NCI-H2107 treated with DMSO at 0.1 percent for 48 hours (cell line): ENCODE results near the gene SPHK1.
"Not testable (repeated sequence)": the region's sequence is repeated elsewhere in the genome, so short reads cannot be mapped to it uniquely, and the experiment has no call there.

ENCODE experiments used
- DNase-seq: peaks from one replicate; lab custom pipeline; 2025; ENCODE audit not compliant: unreplicated experiment; lab: John Stamatoyannopoulos, UW

SPHK1 gene

GRCh38 chr17:76384222-76384986 lies at the start of gene SPHK1:
Gene SPHK1, plus strand, starts transcription at chr17:76384609. Its CDS starts 1,036 bp downstream, at chr17:76385645.
- no peak for DNase-seq

DNA sequence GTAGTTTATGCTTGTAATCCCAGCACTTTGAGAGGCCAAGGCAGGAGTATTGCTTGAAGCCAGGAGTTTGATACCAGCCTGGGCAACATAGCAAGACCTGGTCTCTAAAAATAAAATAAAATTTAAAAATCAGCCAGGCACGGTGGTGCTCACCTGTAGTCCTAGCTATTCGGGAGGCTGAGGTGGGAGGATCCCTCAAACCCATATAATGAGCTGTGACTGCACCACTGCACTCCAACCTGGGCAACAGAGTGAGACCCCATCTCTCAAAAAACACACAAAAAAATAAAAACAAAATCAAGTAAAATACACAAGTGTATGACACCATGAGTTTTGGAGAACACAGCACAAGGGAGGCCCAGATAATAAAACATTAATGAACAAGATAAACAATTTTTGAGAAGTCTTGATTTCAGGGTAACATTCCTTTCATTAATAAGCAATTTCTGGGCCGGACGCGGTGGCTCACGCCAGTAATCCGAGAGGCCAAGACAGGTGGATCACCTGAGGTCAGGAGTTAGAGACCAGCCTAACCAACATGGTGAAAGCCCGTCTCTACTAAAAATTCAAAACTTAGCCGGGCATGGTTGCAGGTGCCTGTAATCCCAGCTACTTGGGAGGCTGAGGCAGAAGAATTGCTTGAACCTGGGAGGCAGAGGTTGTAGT lies 48.6 kb upstream of the SPHK1 start:
- DNase-seq: no peak

GRCh38 chr17:76336756-76337412 lies 47.5 kb upstream of the SPHK1 start:
- DNase-seq: no peak

DNA sequence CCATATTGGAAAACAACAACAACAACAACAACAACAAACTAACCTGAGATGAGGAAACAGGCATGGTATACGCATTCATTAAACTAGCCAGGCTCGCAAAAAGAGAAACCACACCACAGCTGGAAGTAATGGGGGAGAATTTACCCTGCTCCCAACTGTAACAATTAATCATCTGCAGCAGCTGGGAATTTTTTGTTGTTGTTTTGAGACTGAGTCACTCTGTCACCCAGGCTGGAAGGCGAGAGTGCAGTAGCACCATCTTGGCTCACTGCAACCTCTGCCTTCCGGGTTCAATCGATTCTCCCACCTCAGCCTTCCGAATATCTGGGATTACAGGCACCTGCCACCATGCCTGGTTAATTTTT lies 47.0 kb upstream of the SPHK1 start:
- DNase-seq: no peak

GRCh38 chr17:76341301-76341700 lies 43.1 kb upstream of the SPHK1 start:
- DNase-seq: no peak

DNA sequence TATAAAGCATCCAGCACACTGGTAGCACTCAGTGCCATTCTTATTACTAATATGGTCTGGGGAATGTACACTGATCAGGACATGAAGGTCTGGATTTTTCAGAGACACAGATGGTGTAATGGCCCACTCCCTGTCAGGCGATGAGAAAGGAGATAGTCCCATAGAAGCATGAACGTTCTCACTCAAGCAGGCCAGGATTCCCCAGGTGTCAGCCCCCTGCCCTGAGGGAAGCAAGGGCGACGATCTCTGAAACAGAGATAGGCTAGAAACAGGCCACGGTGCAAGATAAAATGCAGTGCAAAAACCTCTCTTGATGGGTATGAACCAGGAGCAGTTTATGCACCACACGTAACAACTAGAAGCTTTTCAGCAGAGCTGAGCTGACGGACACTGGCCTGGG lies 41.3 kb upstream of the SPHK1 start:
- DNase-seq: no peak

DNA sequence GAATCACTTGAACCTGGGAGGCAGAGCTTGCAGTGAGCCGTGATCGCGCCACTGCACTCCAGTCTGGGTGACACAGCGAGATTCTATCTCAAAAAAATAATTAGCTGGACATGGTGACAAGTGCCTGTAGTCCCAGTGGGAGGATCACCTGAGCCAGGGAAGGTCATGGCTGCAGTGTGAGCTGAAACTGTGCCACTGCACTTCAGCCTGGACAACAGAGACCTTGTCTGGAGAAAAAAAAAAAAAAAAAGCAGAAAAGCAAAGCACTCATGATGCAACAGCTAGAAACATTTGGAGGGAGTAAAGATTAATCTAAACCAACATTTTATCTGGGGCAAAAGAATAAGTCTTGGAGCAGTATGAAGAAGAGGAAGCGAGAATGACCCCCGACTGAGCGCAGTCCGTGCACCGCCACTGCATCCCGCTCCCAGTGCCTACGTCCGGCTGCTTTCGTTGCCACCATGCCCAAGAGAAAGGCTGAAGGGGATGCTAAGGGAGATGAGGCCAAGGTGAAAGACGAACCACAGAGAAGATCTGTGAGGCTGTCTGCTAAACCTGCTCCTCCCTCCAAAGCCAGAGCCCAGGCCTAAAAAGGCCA lies 38.9 kb upstream of the SPHK1 start:
- DNase-seq: no peak

DNA sequence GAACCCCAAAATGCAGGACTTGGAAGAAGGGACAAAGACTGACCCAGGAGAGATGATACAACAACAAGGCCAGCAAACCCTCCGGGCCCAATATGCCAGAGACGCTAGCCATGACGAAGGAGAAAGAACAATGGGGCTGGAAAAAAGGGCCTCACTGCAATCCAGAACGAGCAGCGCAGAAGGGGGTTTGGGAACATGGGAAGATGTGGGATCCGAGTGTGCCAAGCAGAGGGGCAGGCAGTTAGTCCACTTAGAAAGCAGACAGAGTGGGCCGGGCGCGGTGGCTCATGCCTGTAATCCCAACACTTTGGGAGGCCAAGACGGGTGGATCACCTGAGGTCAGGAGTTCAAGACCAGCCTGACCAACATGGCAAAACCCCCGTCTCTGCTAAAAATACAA lies 37.5 kb upstream of the SPHK1 start:
- DNase-seq: not testable (repeated sequence)

GRCh38 chr17:76350463-76350862 lies 33.9 kb upstream of the SPHK1 start:
- no peak for DNase-seq

- no peak for DNase-seq
Observed at GRCh38 chr17:76351526-76352071, 32.8 kb upstream of the SPHK1 start.

GRCh38 chr17:76353004-76353598 lies 31.3 kb upstream of the SPHK1 start:
- no peak for DNase-seq

DNA sequence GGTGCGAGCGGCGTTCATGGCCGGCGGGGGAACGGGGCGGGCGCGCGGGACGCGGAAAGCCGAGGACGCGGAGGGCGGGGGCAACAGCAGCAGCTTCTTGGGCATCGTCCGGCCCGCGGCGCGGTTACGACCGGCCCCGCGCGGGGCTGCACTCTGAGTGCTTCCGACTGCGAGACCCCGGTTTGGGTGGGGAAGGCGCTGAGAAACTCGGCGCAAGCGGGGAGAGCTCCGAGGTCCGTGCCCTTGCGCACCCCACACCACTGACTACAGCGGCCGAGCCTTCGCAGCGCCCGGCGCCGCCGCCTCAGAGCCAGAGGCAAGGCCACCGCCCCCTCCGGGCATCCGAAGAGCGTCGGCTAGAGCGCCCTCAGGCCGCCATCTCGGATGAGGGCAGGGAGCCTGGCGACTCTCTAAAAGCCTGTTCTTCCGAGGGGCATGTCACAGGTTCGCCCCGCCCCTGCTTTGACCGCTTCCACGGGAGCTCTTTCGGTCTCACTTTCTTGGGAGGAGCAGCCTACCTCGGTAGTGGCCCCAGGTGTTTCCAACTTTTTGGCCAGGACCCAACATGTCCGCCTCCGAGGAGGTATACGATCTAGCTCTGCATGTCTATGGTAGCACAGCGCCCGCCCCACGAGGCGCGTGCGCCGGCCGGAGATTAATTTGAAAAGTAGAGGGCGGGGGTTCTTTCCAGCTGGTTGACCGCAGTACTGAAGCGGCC lies 30.7 kb upstream of the SPHK1 start, which contains the start of gene PRPSAP1:
PRPSAP1 (minus strand) TSS at position 318 of the 718 bp plus-strand sequence; CDS start at position 105, 213 bp downstream.
- DNase-seq: peak; percentile 85

GRCh38 chr17:76354317-76354729 lies 30.1 kb upstream of the SPHK1 start:
- no peak for DNase-seq

DNA sequence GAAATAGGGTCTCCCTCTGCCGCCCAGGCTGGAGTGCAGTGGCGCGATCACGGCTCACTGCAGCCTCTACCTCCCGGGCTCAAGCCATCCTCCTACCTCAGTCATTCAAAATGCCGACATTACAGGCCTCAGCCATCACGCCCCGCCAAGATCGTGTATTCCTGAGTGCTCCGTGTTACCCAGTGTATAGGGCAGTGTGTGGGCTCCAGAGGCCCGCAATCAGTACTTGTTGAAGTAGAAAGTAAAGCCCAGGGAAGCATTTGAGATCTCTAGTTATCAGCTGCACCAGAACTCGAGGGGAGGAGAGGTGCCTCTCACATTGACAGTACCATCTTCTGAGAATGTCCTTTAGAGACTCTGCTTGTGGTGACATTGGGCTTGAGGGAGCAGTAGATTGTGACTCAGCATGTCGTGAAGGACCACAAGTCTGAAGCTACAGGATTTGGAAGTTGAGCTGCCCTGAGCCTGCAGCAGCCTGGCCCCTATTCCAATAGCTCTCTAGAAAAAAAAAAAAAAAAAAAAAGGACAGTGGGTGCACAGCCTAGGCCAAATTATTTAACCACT lies 29.6 kb upstream of the SPHK1 start:
- no peak for DNase-seq

GRCh38 chr17:76356803-76357456 lies 27.5 kb upstream of the SPHK1 start:
- no peak for DNase-seq

DNA sequence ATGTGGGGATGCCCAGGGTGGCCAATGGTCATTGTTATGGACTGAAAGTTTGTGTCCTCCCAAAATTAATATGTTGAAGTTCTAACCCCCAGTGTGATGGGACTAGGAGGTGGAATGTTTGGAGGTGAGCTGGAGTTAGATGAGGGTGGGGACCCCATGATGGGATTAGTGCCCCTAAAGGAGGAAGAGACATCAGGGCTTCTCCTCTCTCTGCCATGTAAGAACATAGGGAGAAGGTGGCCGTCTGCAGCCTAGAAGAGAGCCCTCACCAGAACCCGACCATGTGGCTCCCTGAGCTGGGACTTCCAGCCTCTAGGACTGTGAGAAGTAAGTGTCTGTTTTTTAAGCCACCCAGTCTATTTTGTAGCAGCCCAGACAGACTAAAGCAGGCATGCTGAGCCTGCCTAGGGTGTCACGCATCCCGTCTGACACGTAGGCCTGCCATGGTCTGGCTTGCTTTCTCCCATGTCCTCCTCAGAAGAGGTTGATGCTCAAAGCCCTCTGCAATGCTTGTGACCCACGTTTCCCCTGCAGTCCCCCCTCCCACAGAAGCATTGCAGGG lies 26.7 kb upstream of the SPHK1 start:
- DNase-seq: no peak

- no peak for DNase-seq
Observed at GRCh38 chr17:76359375-76359774, 25.0 kb upstream of the SPHK1 start.

GRCh38 chr17:76359776-76360175 lies 24.6 kb upstream of the SPHK1 start:
- not testable (repeated sequence) for DNase-seq

DNA sequence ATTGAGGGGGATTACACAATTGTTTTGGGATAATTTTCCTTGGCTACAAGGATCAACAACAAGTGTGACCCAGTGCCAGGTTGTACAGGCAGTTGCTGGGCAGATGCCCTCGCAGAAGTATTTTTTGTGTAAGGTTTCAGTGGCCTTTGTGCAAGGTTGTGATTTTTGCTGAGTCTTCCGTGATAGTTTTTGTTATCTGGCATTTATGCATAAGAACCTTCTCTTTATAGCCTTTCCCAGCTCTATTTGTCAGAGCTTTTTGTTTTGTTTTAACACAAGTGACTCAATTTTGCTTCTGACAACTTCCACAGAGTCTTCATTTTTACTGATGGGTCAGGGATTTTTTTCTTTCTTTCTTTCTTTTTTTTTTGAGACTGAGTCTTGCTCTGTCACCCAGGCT lies 23.9 kb upstream of the SPHK1 start:
- no peak for DNase-seq
